Nephron progenitor cell (in vitro differentiated cells): ENCODE data around the gene ABCC3.
"Not testable (repeated sequence)": the region's sequence is repeated elsewhere in the genome, so short reads cannot be mapped to it uniquely, and the experiment has no call there.

ENCODE experiments used
- DNase-seq: peaks from one replicate; pipeline ENCODE4 v3.0.0; 2021
- H3K27ac Mint-ChIP-seq: 2 replicates; pipeline ENCODE4 v1.8.0; 2021; ENCODE audit warnings: mild to moderate bottlenecking, moderate library complexity, mixed read lengths
- H3K27me3 Mint-ChIP-seq: 2 replicates; pipeline ENCODE4 v1.8.0; 2021; ENCODE audit warnings: mild to moderate bottlenecking, low read depth, mixed read lengths; ENCODE audit not compliant: poor library complexity
- H3K36me3 Mint-ChIP-seq: 2 replicates; pipeline ENCODE4 v1.8.0; 2021; ENCODE audit warnings: low read depth, mixed read lengths
- H3K4me1 Mint-ChIP-seq: 2 replicates; pipeline ENCODE4 v1.8.0; 2021; ENCODE audit warnings: mixed read lengths
- H3K4me3 Mint-ChIP-seq: 2 replicates; pipeline ENCODE4 v1.8.0; 2021; ENCODE audit warnings: mild to moderate bottlenecking, moderate library complexity, mixed read lengths
- H3K9me3 Mint-ChIP-seq: 2 replicates; pipeline ENCODE4 v1.8.0; 2021; ENCODE audit warnings: mild to moderate bottlenecking, moderate library complexity, mixed read lengths
- CTCF ChIP-seq: fragments of 200-600 bp; sonication (generic); IDR thresholded peaks from 2 replicates; pipeline ENCODE4 v1.5.0; 2021; ENCODE audit warnings: antibody characterized with exemption

ABCC3 gene

GRCh38 chr17:50679008-50679544 is 44.4 kb downstream of the ABCC3 start:
- H3K27me3 Mint-ChIP-seq: peaks cover 20% of the 10 kb centered on the region
- H3K4me1 Mint-ChIP-seq: peaks cover 49% of the 10 kb centered on the region
- DNase-seq: no peak
- H3K36me3 Mint-ChIP-seq: no peaks in the 10 kb centered on the region
- H3K9me3 Mint-ChIP-seq: no peaks in the 10 kb centered on the region
- no peak overlapping the region for H3K4me3 Mint-ChIP-seq
- TF ChIP-seq CTCF: no peak
- no peak overlapping the region for H3K27ac Mint-ChIP-seq

- H3K27me3 Mint-ChIP-seq: peaks cover 17% of the 10 kb centered on the region
- H3K9me3 Mint-ChIP-seq: no peaks in the 10 kb centered on the region
- no peak overlapping the region for H3K27ac Mint-ChIP-seq
- H3K4me3 Mint-ChIP-seq: no peak overlapping the region
- no peak for TF ChIP-seq CTCF
- peaks cover 60% of the 10 kb centered on the region for H3K4me1 Mint-ChIP-seq
- H3K36me3 Mint-ChIP-seq: no peaks in the 10 kb centered on the region
- DNase-seq: no peak
These were observed 45.4 kb downstream of the ABCC3 start for GRCh38 chr17:50680126-50680525.

- H3K27ac Mint-ChIP-seq, H3K4me3 Mint-ChIP-seq, H3K36me3 Mint-ChIP-seq, DNase-seq, H3K9me3 Mint-ChIP-seq: not testable (repeated sequence)
- Mint-ChIP-seq H3K4me1 (peaks cover 66% of the 10 kb centered on the region), H3K27me3 (peaks cover 17% of the 10 kb centered on the region)
These were observed 46.0 kb downstream of the ABCC3 start for GRCh38 chr17:50680543-50681262.

- Mint-ChIP-seq H3K4me1 (peaks cover 74% of the 10 kb centered on the region), H3K27me3 (peaks cover 21% of the 10 kb centered on the region), H3K4me3 (no peak overlapping the region), H3K36me3 (no peaks in the 10 kb centered on the region), H3K27ac (no peak overlapping the region), H3K9me3 (no peaks in the 10 kb centered on the region)
- DNase-seq: no peak
- peak; percentile 11 for TF ChIP-seq CTCF
These were observed 46.9 kb downstream of the ABCC3 start for GRCh38 chr17:50681263-50682200.

- peaks cover 79% of the 10 kb centered on the region for H3K4me1 Mint-ChIP-seq
- no peak overlapping the region for H3K4me3 Mint-ChIP-seq
- TF ChIP-seq CTCF: no peak
- no peaks in the 10 kb centered on the region for H3K36me3 Mint-ChIP-seq
- H3K27ac Mint-ChIP-seq: peak overlapping the region; percentile 38
- no peaks in the 10 kb centered on the region for H3K9me3 Mint-ChIP-seq
- H3K27me3 Mint-ChIP-seq: peaks cover 18% of the 10 kb centered on the region
- no peak for DNase-seq
These were observed 47.8 kb downstream of the ABCC3 start for GRCh38 chr17:50682441-50682840.

- peaks cover 82% of the 10 kb centered on the region for H3K4me1 Mint-ChIP-seq
- no peak for DNase-seq
- no peaks in the 10 kb centered on the region for H3K9me3 Mint-ChIP-seq
- TF ChIP-seq CTCF: no peak
- peak overlapping the region; percentile 55 for H3K4me3 Mint-ChIP-seq
- H3K27ac Mint-ChIP-seq: peak overlapping the region; percentile 26
- H3K27me3 Mint-ChIP-seq: peaks cover 17% of the 10 kb centered on the region
- no peaks in the 10 kb centered on the region for H3K36me3 Mint-ChIP-seq
These were observed 48.3 kb downstream of the ABCC3 start for GRCh38 chr17:50682938-50683337.
